ENCODE data around the gene MPHOSPH8.

GRCh38 chr13:19658831-19659230 is 25.4 kb downstream of the MPHOSPH8 start:
- TF ChIP-seq SPI1 (IDR thresholded peaks at IDR 0.05; ENCODE audit: low read depth, low read length) = no peak
- no peak for TF ChIP-seq POLR2A (IDR thresholded peaks at IDR 0.05; ENCODE audit: low read depth, low read length)
